GM19324 (cell line): ENCODE measurements around the gene TCEA2.

Experiments used
- ATAC-seq: cut with Tn5 transposase; IDR thresholded peaks from one replicate; pipeline ENCODE4 v1.9.1; 2021; ENCODE audit warnings: mild to moderate bottlenecking, moderate library complexity; ENCODE audit not compliant: unreplicated experiment, low FRiP score

Gene TCEA2

DNA sequence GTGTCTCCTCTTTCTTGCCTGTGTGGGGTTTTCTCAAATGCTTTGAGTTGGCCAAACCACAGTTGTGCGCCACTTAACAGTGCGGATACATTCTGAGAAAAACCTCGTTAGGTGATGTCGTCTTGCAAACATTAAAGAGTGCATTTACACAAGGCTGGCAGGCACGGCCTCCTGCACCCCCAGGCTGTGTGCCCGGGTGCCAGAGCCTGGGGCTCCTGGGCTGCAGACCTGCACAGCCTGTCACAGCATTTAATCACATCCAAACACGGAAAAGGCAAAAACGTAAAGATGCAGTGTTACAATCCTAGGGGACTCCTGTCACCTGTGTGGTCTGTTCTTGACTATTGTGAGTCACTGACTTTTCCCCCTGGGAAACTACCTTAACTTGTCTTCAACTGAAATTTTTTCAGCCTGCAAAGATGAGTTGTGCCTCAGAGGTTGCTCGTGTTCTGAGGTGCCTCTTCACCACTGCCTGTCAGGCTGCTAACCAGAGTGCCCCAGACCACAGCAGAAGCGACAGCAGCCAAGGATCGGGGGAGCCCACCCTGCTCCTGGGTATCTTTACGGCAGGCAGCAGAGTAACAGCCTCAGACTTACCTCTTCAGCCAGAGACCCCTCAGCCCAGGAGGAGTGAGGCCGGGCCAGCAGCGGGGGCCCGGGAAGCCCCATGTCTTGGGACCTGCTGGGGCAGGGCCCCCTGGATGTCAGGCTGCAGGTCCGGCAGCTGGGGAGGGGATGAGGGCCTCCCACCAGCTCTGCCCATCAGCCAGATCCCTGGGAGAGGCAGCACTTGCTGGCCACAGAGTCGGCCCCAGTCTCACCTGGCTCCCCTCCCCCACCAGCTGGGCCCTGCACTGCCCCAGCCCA lies 27.7 kb upstream of the TCEA2 start:
- ATAC-seq = no peak

DNA sequence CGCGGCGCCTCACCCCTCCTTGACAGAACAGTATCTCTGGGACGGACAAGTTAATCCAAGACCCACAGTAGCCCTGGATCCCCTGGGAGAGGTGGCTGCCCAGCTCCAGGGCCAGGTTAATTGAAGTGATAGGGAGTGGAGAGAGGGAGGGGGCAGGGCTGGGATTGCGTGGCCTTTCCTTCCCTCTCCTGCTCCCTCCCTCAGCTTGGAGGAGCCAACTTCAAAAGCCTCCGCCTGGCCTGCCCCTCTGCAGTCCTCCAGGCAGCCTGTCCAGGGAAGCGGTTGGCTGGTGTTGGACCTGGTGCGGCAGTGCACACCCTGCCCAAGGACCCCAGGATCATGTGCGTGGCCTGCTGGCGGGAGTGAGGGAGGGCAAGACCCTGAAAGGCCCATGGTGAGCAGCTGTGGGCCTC lies 27.1 kb upstream of the TCEA2 start, which contains the start of gene C20orf204:
C20orf204 (plus strand) TSS at position 250 of the 413 bp plus-strand sequence; CDS start at position 392, 142 bp downstream.
- no peak for ATAC-seq

DNA sequence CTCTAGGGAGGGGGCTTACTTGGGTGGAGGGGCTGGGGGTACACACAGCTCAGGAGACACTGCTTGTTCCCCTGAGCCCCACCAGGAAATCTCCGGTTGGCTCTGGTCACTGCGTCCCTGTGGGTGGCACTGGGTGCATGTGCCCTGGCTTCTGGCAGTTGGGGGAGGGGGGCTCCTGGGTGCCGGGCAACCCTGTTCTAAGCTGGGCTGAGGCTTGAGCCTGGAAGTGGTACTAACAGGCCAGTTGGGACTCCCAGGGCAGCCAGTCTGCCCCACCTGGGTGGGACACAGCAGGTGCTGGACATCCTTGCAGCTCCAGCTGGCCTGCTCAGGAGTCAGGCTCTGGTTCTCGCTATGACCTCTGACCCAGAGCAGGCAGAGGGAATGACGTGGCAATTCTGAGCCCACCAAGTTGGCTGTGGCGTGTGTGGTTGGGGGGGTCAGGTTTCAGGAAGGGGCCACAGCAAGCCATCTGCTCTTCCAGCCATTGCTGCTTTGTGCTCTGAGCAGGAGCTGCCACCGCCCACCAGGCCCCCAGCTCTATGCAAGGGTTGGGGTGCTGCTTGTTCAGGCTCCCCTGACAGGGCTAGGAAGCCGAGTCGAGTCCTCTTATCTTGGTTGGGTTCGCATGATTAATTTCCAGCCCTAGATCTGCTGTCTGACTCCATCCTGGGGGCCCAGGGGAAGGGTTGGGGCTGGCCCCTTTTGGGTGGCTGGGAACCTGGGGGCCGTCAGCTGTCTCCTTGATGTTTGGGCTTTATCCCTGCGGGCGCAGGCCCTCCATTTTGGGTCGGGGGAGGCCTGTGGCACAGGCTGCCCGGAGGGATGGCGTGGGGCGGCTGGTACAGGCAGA lies 26.4 kb upstream of the TCEA2 start:
- no peak for ATAC-seq

DNA sequence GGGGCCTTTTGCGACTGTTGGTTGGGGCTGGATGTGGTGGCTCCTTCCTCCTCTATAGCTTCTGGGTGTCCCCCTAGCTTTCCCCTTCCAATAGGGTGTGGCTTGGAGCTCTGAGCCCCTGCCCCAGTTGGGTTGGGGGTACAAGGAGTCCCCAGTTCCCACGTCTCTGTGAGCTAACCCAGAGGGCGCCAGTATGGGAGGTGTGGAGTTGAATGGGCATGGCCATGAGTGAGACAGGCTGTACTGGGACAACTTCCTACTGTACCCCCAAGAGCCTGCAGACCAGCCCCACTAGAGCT lies 25.9 kb upstream of the TCEA2 start:
- ATAC-seq = no peak

DNA sequence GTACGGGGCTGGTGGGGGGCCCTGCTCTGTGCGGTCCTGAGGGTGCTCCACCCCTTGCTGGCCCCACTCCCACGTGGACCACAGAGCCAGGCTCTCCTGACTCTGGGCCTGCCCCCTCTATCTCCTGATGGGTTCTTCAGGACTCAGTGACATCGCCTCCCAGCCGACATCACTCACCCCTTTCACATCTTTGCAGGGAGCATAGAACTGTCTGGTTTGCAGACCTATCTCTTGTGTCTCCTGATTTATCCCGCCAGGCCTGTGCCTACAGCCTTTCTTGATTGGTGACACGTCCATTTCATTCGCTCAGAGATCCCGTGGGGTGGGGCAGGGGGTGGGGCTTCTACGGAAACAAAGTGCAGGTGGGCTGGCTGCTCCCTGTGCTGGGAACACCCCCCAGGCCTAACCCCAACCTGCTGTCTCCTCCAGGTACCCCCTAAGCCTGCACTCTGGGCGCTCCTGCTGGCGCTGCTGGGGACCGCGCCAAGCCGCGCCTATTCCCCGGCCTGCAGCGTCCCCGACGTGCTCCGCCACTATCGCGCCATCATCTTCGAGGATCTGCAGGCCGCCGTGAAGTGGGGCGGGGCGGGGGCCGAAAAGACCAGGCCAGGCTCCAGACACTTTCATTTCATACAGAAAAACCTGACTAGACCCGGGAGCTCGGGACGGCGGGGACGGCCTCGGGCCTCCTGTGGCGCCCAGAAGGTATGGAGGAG lies 25.3 kb upstream of the TCEA2 start:
- no peak for ATAC-seq

DNA sequence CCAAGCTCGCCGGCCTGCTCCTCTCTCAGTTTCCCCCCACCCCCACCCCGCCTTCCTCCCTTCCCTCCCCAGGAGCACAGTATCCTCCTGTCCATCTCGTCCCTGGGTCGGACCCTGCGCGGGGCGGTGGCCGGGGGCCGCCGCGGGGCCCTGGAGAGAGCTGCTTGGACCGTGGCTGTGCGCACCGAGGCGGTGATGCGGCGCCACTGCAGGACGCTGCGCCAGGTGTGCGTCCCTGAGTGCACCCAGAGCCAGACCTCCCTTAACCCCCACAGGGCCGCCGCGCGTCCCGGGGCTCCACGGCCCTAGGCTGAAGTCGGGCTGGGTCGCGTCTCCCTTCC lies 24.8 kb upstream of the TCEA2 start:
- peak; percentile 24 for ATAC-seq

DNA sequence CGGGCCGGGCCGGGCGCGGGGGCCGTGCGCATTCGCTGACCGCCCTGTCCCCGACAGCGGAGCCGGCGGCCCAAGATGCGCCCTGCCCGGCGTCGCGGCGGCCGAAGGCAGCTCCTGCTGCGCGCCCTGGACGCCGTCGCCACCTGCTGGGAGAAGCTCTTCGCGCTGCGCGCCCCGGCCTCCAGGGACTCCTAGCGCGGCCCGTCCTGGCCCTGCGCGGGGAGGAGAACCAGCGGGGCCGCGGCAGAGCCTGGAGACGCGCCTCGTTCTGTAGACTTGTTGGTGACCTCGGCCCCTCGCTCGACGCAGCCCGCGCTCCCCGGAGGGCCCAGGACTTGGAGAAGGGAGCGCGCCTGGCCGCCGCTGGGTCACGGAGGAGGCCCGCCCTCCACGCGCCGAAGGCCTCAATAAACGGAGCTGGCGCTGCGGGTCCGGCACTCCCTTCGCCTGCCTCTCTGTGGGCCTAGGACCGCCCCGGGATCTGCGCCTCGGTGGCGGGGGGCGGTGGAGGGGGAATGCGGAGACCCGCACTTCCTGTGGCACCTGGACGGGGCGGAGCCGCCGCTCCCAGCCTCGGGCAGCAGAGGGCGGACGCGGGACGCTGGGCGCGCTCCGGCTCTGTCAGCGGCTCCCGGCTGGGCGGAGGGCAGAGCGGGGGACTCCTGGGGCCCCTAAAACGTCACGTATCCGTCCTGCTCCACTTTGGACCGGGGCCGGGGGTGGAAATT lies 24.3 kb upstream of the TCEA2 start:
- peak; percentile 53 for ATAC-seq

DNA sequence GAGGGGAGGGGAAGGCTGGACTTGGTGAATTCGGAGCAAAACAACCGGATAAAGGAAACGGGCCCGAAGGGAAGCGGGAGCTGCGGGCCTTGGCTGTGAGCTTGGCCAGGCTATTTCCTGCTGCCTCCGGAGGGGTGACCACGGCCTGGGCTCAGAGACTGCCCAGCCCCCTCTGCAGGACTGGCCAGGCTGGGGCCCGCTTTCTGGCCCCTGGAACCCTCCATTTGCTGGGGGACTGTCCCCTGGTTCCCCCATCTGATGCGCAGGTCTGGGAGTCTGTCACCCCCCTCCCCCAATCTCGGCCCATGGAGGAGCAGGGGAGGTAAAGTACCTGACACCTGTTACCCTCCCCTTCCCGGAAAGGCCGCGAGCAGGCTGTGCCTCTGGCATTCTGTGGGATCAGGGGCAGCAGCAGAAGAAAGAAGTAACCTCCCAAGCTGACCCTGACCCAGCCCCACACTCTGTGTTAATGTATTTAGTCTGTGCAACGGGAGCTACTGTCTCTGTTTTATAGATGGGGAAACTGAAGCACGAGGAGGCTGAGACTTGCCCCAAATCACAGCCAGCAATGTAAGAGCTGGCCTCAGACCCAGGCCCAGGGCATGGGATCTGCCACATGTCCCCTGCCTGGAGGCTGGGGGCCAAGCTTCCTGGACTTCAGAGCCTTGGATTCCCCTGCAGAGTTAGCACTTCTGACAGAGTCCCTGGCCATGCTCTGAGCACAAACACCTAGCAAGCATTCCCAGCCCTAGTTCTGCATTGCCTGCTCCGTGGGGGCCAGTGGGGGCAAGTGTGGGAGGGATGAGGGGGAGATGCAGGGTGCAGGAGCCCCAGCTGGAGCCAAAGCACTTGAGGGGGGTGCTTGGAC lies 23.5 kb upstream of the TCEA2 start:
- peak; percentile 16 for ATAC-seq

DNA sequence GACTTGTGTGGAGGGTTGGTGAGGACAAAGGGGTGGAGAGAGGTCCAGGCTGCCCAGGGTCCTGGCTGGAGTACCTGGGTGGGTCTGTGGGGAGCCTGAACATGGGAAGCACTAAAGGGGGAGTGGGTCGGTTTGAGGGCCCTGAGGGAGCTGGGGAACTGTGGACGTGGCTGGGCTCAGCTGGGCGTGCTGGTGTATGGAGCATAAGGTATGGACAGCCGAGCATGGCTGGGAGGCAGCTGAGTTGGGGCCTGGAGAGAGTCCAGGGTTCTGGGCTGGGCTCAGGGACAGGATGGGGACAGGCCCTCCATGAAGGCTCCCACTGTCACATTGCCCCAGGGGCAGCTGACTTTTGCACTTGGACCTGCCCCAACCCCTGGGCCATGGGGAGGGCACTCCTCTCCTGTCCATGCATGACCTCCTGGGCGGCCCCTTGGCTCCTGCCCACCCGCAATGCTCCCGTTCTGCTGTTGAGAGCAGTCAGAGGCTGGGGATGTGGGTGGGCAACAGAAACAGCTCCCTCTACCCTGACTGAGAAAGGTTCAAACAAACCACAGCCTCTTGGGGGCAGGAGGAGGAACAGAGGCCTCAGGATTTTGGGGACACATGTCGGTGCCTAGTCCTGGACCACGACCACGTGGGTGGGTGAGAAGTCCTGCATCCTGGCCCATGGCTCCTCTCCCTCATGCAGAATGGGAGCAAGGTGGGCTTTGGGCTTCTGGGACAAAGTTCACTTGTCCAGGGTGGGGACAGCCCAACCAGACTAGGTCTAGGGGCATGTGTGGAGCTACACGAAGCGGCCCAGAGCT lies 22.6 kb upstream of the TCEA2 start:
- no peak for ATAC-seq

DNA sequence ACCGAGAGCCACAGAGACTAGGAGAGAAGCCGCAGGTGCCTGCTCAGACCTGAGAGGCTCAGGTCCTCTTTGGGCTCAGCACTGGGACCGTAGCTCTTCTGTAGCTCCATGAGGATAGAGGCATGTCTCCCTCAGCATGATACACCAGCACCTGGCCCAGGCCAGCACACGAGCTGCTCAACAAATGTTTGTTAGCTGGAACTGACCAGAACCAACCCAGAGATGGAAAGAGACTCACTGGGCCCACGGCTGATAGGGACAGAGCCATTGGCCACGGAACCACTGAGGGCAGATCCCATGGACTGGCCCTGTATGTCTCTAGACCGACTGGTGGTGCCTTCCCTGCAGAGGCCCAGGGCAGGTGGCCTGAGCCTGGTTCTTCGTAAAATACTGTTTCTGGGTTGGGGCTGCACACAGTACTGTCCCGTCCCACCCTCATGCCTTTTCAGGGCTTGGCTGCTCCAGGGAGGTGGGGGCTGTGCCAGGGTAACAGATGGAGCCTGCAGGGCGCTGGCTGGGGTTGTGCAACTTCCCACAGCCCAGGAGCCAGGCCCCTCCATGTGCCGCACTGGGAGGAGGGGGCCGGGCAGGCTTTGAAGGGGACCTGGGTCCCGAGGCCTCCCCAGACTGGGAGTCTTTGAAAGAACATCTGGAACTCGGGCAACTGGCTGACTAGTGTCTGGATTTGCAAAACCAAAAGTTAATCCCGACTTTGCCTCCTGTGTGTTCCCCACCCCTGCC lies 21.8 kb upstream of the TCEA2 start:
- no peak for ATAC-seq

DNA sequence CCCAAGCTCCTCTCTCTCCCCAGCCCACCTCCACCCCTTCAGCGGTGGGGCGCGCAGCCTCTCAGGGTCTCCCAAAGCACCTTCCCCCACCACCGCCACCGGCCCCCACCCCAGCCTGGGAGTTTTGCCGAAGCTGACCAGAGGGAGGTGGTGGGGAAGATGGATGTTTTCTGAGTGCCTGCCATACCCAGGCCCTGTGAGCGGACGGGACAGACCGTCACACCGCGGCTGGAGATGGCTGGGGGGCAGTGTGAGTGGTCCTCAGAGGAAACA lies 21.3 kb upstream of the TCEA2 start:
- no peak for ATAC-seq

DNA sequence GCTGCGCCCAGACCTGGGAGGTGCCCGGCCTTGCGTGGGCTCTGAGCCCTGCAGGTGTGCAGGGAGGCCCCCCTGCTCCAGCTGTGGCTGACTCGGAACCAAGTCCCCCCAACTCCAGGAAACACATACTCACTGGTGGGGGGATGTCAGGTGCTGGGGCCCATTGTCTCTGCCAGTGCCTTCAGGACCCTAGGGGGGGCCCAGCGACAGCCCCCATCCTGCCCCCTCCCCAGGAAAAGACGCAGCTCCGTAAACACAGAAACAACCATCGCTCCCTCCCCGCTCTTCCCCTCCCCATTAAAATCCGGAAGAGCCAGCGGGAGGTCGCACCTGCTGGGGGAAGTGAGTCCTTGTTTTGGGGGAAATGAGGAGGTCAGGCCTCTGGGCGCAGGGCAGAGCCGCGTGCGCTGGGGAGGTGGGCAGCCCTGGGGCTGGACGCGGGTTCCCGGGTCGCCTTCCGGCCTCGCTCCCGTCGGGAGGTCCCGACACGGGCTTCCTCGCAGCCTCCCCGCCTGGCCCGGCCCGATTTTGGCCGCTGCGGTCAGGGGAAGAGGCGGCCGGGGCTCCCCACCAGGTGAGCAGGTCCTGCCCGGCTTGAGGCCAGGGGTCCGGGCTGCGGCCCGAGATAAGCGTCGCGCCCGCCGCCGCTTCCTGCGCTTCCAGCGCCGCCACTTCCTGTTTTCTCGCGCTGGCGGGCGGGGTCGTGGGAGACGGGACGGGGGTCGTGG lies 20.8 kb upstream of the TCEA2 start:
- ATAC-seq = no peak

DNA sequence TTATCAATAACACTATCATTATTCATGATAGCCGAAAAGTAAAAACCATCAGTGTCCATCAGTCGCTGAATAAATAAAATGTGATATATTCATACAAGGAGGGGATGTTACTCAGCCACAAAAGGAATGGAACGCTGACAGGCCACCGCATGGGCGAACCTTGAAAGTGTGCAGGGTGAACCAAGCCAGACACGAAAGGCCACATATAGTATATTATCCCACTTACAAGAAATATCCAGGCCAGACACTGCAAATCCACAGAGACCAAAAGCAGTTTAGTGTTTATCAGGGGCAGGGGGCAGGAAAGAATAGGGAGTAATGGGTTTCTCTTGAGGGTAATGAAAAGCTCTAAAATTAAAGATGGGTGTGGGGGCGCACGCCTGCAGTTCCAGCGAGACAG lies 19.2 kb upstream of the TCEA2 start:
- ATAC-seq = no peak

DNA sequence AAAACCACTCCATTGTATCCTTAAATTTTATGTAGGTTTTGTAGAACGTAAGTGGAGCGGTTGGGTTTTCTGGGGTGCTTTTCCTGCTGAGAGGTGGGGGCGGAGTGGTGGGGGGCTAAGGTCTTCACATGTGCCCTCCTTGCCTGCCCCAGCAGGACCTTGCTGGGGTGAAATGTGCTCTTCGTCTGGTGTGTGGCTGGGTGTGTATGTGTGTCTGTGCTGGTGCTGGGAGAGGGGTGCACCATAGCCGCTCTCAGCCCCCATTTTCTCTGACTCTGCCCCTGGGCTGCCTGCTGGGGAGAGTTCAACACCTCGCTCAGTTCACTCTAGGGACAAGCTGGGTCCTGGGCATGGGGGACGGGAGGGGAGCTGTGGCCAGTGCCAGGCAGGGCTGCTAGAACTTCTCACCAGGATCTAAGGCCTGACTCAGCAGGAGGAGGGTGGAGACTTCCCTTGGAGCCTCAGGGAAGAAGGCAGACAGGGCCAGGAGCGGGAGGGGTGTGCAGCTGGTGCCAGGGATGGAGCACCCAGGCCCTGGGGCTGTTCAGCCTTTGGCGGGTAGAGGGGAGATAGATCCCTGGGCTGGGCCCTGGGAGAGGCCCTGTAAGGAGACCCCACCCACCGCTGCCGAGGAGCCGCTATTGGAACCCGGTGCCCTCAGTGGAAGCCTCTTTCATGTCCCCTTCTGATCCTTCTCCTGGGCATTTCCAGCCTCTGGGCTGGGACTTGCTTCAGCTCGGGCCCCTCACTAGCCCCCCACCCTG lies 18.3 kb upstream of the TCEA2 start:
- ATAC-seq = no peak

DNA sequence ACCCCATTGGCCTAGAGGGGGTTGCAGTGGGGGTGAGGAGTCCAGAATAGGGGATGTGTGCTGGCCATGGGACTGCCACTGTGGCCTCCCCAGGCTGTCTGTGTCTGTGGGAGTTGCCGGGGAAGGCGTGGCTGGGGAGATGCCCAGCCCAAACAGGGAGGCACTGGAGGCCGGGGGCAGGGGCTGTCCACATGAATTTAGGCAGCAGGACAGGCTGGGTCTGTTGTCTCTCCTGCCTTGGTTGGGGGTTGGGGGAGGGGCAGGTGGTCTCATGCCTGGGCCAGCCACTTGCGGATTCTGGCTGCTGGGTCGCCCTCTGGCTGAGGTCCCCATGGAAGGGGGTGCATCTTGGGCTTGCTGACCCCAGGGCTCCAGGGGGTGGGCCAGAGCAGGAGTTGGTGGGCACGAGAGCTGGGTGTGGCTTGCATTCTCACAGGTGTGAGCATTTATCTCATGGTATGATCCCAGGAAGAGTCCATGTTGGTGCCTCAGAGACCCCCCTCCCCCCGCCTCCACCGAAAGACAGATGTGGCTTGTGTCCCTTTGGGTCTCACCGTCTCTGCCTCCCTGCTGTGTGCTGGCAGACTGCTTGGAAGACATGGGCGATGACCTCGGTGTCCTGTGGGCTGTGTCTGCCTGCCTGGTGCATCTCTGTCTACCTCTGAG lies 17.5 kb upstream of the TCEA2 start:
- ATAC-seq = no peak

DNA sequence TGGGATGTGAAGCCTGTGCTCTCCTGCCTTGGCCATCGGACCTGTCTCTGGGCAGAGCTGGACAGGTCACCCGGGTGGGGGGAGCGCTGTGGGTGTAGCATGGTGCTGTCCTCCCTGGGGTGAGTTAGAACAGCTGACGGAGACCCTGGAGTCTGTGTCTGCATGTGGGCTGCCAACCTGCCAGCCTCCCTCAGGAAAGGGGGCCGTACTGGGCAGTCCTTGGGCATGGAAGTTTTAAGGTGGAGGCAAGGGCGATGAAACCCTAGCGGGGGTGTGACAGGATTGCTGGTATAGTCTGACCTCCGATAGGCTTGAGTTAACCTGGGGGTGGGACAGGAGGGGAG lies 16.0 kb upstream of the TCEA2 start:
- ATAC-seq = no peak

DNA sequence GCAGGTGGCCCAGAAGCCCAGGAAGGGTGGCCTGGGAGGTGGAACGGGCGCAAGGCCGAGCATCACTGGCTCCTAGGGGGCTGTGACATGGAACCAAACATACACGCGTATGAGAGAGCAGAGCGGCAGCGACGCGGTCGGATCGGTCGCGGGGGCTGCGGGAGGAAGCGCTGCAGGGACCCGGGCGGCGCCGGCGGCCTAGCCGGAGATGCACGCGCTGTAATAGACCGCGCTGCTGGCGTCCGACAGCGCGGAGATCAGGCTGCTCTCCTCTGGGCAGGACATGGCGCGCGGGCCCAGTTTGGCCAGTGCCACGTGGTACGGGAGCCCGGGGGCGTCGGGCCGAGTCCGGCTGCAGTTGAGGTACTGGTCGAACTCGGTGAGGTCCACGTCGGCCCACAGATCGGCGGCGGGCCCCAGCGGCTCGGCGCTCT lies 15.0 kb upstream of the TCEA2 start:
- ATAC-seq = no peak
